Calu3 (cell line): Measurements from ENCODE around the gene PITPNM1. TPM values are rescaled to one million over a fixed set of nuclear protein-coding genes. Genes with fewer than 3 reads are reported as not detected.

Source experiments
- BruUV-seq: library from RNA; stranded (reverse); fragments of 400-500 nt; replicated peaks from 2 replicates; lab custom pipeline; 2021; lab: Mats Ljungman, UMichigan
- CTCF ChIA-PET: fragments of 300-600 bp; sonication (Branson Sonifier 250); formaldehyde crosslinking; loops from one replicate; lab custom pipeline; 2022; ENCODE audit warnings: antibody characterized with exemption; lab: Charles Lee
- DNase-seq: peaks from one replicate; pipeline ENCODE4 v3.0.0; 2022
- H3K27ac Mint-ChIP-seq: one replicate; pipeline ENCODE4 v1.8.0; 2022; ENCODE audit warnings: mixed read lengths; ENCODE audit not compliant: unreplicated experiment
- H3K27me3 Mint-ChIP-seq: one replicate; pipeline ENCODE4 v1.8.0; 2022; ENCODE audit warnings: mixed read lengths; ENCODE audit not compliant: unreplicated experiment
- H3K36me3 Mint-ChIP-seq: one replicate; pipeline ENCODE4 v1.8.0; 2022; ENCODE audit warnings: mild to moderate bottlenecking, moderate library complexity, mixed read lengths; ENCODE audit not compliant: insufficient read depth, unreplicated experiment
- H3K4me1 Mint-ChIP-seq: one replicate; pipeline ENCODE4 v1.8.0; 2022; ENCODE audit warnings: mild to moderate bottlenecking, low read depth, mixed read lengths; ENCODE audit not compliant: unreplicated experiment
- H3K4me3 Mint-ChIP-seq: one replicate; pipeline ENCODE4 v1.8.0; 2022; ENCODE audit warnings: mild to moderate bottlenecking, low read depth, moderate library complexity, mixed read lengths; ENCODE audit not compliant: unreplicated experiment
- H3K9me3 Mint-ChIP-seq: one replicate; pipeline ENCODE4 v1.8.0; 2022; ENCODE audit warnings: low read depth, mixed read lengths; ENCODE audit not compliant: unreplicated experiment
- CTCF ChIP-seq: fragments of 200-600 bp; IDR thresholded peaks from one replicate; pipeline ENCODE4 v1.8.0; 2022; ENCODE audit warnings: antibody characterized with exemption; ENCODE audit not compliant: unreplicated experiment
- intact Hi-C: fragments of 100-400 bp; cut with micrococcal nuclease; formaldehyde crosslinking; loops from one replicate; pipeline ENCODE4 v1.10.0; 2022; ENCODE audit not compliant: unreplicated experiment
- total RNA-seq: library from RNA; stranded (reverse); gene quantifications from 2 replicates; pipeline ENCODE4 v1.2.3, GENCODE V29; 2022

The PITPNM1 gene
- total RNA-seq, 1 experiment from 2014 or later = 70.5 TPM

- no TSS peak for BruUV-seq
- CTCF ChIA-PET = interaction anchor here (0.9 to 1.9 kb wide), 4 partner anchors 23 to 152 kb away, joined by 3 to 4 read pairs (median 3); partner anchors contain the start of genes AIP, POLD4, PPP1CA and RAD9A
- peak; percentile 96 for DNase-seq
- Mint-ChIP-seq H3K27me3 (peaks cover 5% of the 10 kb centered on the region), H3K9me3 (no peaks in the 10 kb centered on the region), H3K4me3 (peak overlapping the region; percentile 91), H3K36me3 (peaks cover 68% of the 10 kb centered on the region), H3K4me1 (peaks cover 27% of the 10 kb centered on the region), H3K27ac (peak overlapping the region; percentile 97)
- intact Hi-C loops = loop anchor here (2.0 to 10.0 kb wide), 3 partner anchors 77 to 151 kb away; partner anchors contain the start of genes GSTP1, POLD4 and RPS6KB2
- peak; percentile 92 for TF ChIP-seq CTCF
Observed at GRCh38 chr11:67505605-67506396, 638 bp upstream of the PITPNM1 start.

- TF ChIP-seq CTCF = no peak
- peak; percentile 36 for DNase-seq
- peak overlapping the region; percentile 91 for H3K4me3 Mint-ChIP-seq
- H3K4me1 Mint-ChIP-seq = peaks cover 24% of the 10 kb centered on the region
- peak overlapping the region; percentile 88 for H3K27ac Mint-ChIP-seq
- CTCF ChIA-PET = interaction anchor here (1.9 kb wide), 1 partner anchor 103 kb away, joined by 4 read pairs; the partner anchor contains the start of gene PPP1CA
- peaks cover 73% of the 10 kb centered on the region for H3K36me3 Mint-ChIP-seq
- no peaks in the 10 kb centered on the region for H3K9me3 Mint-ChIP-seq
- BruUV-seq = no TSS peak
- intact Hi-C loops = loop anchor here (10.0 kb wide), 2 partner anchors 79 to 149 kb away; partner anchors contain the start of genes POLD4 and RPS6KB2
- no peaks in the 10 kb centered on the region for H3K27me3 Mint-ChIP-seq
Observed at GRCh38 chr11:67504005-67504949, 886 bp downstream of the PITPNM1 start.

GRCh38 chr11:67503119-67504004 lies 1.8 kb downstream of the PITPNM1 start:
- intact Hi-C loops = loop anchor here (10.0 kb wide), 2 partner anchors 79 to 149 kb away; partner anchors contain the start of genes POLD4 and RPS6KB2
- Mint-ChIP-seq H3K27ac (peak overlapping the region; percentile 27), H3K4me1 (peaks cover 24% of the 10 kb centered on the region), H3K9me3 (no peaks in the 10 kb centered on the region), H3K27me3 (no peaks in the 10 kb centered on the region), H3K36me3 (peaks cover 64% of the 10 kb centered on the region), H3K4me3 (peak overlapping the region; percentile 91)
- TF ChIP-seq CTCF = no peak
- DNase-seq = no peak
- CTCF ChIA-PET = no interaction called here
- BruUV-seq = no TSS peak
